ENCODE results near the gene LANCL3. TPM values are rescaled to one million over a fixed set of nuclear protein-coding genes. Genes with fewer than 3 reads are reported as not detected.

The LANCL3 gene
- total and polyA plus RNA-seq, 4 experiments from 2014 or later, result 0.06 to 0.17 (median 0.12) TPM

DNA sequence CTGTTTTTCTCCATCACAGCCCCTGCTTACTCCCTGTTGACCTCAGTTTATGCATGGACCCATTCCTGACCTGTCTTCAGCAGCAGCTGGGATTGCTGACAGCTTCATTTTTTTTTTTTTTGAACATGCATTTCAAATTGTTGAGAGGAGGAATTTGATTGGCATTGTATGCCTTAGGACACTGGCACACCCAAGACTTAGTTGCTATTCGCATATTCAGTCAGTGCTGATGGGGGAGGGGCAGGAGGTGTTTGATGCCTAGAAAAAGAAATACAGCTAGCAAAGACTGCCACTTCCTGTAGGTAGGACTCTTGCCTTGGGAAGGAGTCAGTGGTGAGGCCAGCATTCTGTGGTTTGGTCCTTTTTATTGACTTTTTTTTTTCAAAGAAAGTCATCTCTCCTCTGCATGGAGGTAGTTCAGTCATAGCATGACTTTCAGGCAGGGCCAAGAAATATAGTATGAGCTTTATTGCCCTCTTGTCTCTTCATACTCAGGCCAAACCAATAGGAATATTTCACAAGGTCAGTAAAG is 80.5 kb downstream of the LANCL3 start:
- intact Hi-C loops (cut with micrococcal nuclease), result no loop called here
- POLR2A ChIA-PET (ENCODE audit: partially characterized antibody), result no interaction called here
- DNase-seq, result no peak

DNA sequence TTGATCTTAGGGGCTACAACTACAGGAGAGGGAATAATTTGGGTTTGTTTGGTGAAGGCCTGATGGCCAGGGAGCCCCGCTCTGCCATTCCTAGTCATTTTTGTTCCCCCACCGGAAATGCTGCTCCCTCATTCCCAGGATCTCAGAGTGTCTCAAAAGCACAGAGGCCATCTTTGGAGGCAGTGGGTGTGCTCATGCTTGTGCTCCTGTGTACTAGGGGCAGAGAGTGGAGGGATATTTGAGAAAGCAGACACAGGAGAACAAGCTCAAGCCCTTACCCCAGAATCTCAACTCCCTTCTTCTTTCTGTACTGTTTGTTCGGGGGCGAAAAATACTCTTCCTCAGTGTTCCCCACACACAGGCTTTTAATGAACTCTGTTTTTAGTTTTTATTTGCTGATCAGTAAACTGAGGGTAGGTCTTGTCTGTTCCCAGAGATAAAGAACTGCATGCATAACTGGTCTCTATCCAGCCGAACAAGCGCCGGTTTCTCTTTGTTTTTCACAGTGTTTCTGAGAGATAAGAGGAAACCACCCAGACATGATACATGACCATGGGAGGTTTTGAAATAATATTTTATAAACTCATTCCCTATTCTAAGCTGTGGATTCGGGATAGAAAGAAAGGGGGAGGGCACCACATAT is 81.2 kb downstream of the LANCL3 start:
- Histone ChIP-seq H3K4me1 (ENCODE audit: insufficient read depth, low read length) (no peaks in the 10 kb centered on the region), H3K9me3 (ENCODE audit: control insufficient read depth in 1 of 2, low read length in 2 of 2) (no peaks in the 10 kb centered on the region), H3K27me3 (ENCODE audit: insufficient read depth, low read length) (no peaks in the 10 kb centered on the region), H3K4me3 (ENCODE audit: low read length in 2 of 2) (no peak overlapping the region), H3K27ac (ENCODE audit: low read depth, low read length) (no peak overlapping the region), H3K36me3 (ENCODE audit: insufficient read depth, low read length) (no peaks in the 10 kb centered on the region)
- intact Hi-C loops (cut with micrococcal nuclease), result no loop called here
- ChIA-PET POLR2A (ENCODE audit: partially characterized antibody) (no interaction called here), CTCF (ENCODE audit: partially characterized antibody) (no interaction called here)
- no peak overlapping the region for H3K4me3 Mint-ChIP-seq
- DNase-seq, result no peak
- no peak overlapping the region for H3K27ac Mint-ChIP-seq
- H3K36me3 Mint-ChIP-seq, result no peaks in the 10 kb centered on the region
- H3K27me3 Mint-ChIP-seq, result no peaks in the 10 kb centered on the region
- no peaks in the 10 kb centered on the region for H3K4me1 Mint-ChIP-seq
- H3K9me3 Mint-ChIP-seq, result peaks cover 0 to 4% (median 0%) of the 10 kb centered on the region in 8 donors

More for the DNA sequence above, 80.5 kb downstream of the LANCL3 start:
- Histone ChIP-seq H3K4me3 (ENCODE audit: low read length in 2 of 2) (no peak overlapping the region), H3K36me3 (ENCODE audit: insufficient read depth, low read length) (no peaks in the 10 kb centered on the region), H3K9me3 (ENCODE audit: control insufficient read depth in 1 of 2, low read length in 2 of 2) (no peaks in the 10 kb centered on the region), H3K4me1 (ENCODE audit: insufficient read depth, low read length) (no peaks in the 10 kb centered on the region), H3K27me3 (ENCODE audit: insufficient read depth, low read length) (no peaks in the 10 kb centered on the region), H3K27ac (ENCODE audit: low read depth, low read length) (no peak overlapping the region)
- peak overlapping the region in 1 of 7 donors; percentile 32 for H3K27ac Mint-ChIP-seq
- H3K36me3 Mint-ChIP-seq, result no peaks in the 10 kb centered on the region
- H3K9me3 Mint-ChIP-seq, result peaks cover 0 to 4% (median 0%) of the 10 kb centered on the region in 8 donors
- H3K4me3 Mint-ChIP-seq, result no peak overlapping the region
- CTCF ChIA-PET (ENCODE audit: partially characterized antibody), result no interaction called here
- H3K4me1 Mint-ChIP-seq, result no peaks in the 10 kb centered on the region
- H3K27me3 Mint-ChIP-seq, result no peaks in the 10 kb centered on the region

DNA sequence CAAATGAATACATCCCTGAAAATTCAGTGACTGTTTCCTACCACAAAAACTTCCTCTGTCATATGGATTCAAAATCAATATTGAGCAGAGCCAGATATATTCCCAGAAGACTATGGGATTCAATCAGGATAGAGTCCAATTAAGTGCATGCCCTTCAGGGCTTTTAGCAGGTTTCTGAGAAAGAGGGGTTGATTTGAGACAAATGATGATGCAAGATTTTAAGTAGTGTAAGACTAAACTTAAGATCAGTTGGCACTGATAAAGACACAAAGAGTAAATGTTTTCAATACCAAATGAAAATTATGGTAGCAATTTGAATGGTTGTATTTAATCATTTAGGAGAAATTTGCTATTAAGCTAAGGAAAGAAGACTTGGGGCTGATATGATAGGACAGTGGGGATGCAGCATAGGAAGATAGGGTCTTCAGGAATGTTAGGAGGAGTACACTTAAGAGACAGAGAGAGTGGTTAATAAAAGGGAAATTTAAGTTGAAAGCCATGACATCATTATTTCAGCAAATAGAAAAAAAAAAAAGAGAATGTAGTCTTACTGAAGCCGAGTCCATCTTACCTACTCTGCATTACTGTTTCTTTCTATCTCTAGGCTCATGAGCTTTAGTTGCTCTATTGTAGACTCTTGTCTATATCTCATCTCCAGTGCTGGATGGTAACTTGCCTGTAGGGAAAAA is 82.1 kb downstream of the LANCL3 start:
- CTCF ChIA-PET (ENCODE audit: partially characterized antibody), result no interaction called here
- intact Hi-C loops (cut with micrococcal nuclease), result no loop called here
- Mint-ChIP-seq H3K4me1 (no peaks in the 10 kb centered on the region), H3K4me3 (no peak overlapping the region), H3K36me3 (no peaks in the 10 kb centered on the region), H3K9me3 (peaks cover 0 to 4% (median 0%) of the 10 kb centered on the region in 8 donors), H3K27me3 (no peaks in the 10 kb centered on the region), H3K27ac (no peak overlapping the region)
- Histone ChIP-seq H3K4me3 (ENCODE audit: low read length in 2 of 2) (no peak overlapping the region), H3K4me1 (ENCODE audit: insufficient read depth, low read length) (no peaks in the 10 kb centered on the region), H3K27ac (ENCODE audit: low read depth, low read length) (no peak overlapping the region), H3K9me3 (ENCODE audit: control insufficient read depth in 1 of 2, low read length in 2 of 2) (no peaks in the 10 kb centered on the region), H3K36me3 (ENCODE audit: insufficient read depth, low read length) (no peaks in the 10 kb centered on the region), H3K27me3 (ENCODE audit: insufficient read depth, low read length) (no peaks in the 10 kb centered on the region)
- no peak for DNase-seq
- POLR2A ChIA-PET (ENCODE audit: partially characterized antibody), result no interaction called here

DNA sequence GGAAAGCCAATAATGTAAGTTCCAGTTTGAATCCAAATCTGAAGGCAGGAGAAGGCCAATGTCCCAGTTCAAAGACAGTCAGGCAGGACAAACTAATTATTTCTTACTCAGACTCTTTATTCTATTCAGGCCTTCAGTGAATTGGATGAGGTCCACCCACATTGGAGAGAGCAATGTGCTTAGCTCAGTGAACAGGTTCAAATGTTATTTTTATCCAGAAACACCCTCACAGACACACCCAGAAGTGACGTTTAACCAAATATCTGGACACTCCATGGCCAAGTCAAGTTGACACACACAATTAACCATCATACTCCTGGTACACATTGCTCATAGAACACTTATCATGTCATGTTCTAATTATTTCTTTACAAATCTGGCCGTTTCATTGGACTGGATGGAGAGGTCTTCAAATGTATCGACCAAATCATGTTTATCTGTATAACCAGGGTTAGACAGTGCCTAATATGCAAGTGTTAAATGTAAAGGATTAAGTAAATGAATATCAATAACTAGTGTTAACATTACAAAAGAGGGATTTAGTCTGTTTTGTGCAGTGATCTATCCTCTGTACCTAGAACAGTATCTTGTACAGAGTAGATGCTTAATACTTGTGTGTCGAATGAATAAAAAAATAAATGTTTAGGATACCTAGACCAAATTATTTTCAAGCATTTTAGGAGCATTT is 87.0 kb downstream of the LANCL3 start:
- Histone ChIP-seq H3K4me1 (ENCODE audit: insufficient read depth, low read length) (no peaks in the 10 kb centered on the region), H3K27ac (ENCODE audit: low read depth, low read length) (no peak overlapping the region), H3K36me3 (ENCODE audit: insufficient read depth, low read length) (no peaks in the 10 kb centered on the region), H3K9me3 (ENCODE audit: control insufficient read depth in 1 of 2, low read length in 2 of 2) (no peaks in the 10 kb centered on the region), H3K4me3 (ENCODE audit: low read length in 2 of 2) (no peak overlapping the region), H3K27me3 (ENCODE audit: insufficient read depth, low read length) (no peaks in the 10 kb centered on the region)
- intact Hi-C loops (cut with micrococcal nuclease), result no loop called here
- ChIA-PET POLR2A (ENCODE audit: partially characterized antibody) (no interaction called here), CTCF (ENCODE audit: partially characterized antibody) (no interaction called here)
- H3K27ac Mint-ChIP-seq, result no peak overlapping the region
- H3K27me3 Mint-ChIP-seq, result no peaks in the 10 kb centered on the region
- no peaks in the 10 kb centered on the region for H3K36me3 Mint-ChIP-seq
- no peaks in the 10 kb centered on the region for H3K4me1 Mint-ChIP-seq
- H3K4me3 Mint-ChIP-seq, result no peak overlapping the region
- no peak for DNase-seq
- no peaks in the 10 kb centered on the region for H3K9me3 Mint-ChIP-seq

DNA sequence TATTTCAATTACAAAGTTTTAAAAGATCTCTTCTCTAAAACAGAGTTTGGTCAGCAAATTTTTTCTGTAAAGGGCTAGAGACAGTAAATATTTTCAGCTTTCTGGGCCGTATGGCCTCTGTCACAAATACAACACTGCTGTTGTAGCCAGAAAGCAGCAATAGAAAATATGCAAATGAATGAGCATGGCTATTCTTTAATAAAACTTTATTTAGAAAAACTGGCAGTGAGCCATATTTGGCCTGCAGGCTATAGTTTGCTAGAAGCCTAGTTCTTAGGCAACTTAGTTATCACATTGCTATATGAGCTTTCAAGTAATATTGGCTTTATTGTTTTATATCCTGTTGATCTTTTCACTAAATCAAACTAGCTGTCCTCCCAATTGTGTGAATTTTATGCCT is 87.6 kb downstream of the LANCL3 start:
- Mint-ChIP-seq H3K4me3 (no peak overlapping the region), H3K9me3 (no peaks in the 10 kb centered on the region), H3K4me1 (no peaks in the 10 kb centered on the region), H3K27ac (no peak overlapping the region), H3K27me3 (no peaks in the 10 kb centered on the region), H3K36me3 (no peaks in the 10 kb centered on the region)
- ChIA-PET POLR2A (ENCODE audit: partially characterized antibody) (no interaction called here), CTCF (ENCODE audit: partially characterized antibody) (no interaction called here)
- Histone ChIP-seq H3K4me3 (ENCODE audit: low read length in 2 of 2) (no peak overlapping the region), H3K36me3 (ENCODE audit: insufficient read depth, low read length) (no peaks in the 10 kb centered on the region), H3K4me1 (ENCODE audit: insufficient read depth, low read length) (no peaks in the 10 kb centered on the region), H3K27me3 (ENCODE audit: insufficient read depth, low read length) (no peaks in the 10 kb centered on the region), H3K9me3 (ENCODE audit: control insufficient read depth in 1 of 2, low read length in 2 of 2) (no peaks in the 10 kb centered on the region), H3K27ac (ENCODE audit: low read depth, low read length) (no peak overlapping the region)
- intact Hi-C loops (cut with micrococcal nuclease), result no loop called here
- DNase-seq, result no peak

DNA sequence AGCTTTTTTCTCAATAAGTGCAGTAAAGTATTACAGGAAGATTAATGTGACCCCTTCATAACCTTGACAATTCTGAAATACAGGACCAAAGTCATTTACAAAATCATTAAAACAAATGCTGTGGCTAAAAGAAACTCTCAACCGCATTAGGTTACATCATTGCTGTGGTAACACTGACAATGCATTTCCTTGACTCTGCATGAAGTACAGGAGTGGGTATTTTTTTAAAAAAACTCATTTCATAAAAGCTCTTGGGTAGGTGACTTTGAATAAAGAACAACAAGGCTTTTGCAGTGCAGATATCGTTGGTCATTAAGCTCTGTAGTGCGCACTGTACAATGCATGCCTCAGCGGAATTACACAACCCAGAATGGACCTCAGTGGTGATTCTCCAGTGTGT is 90.7 kb downstream of the LANCL3 start:
- Histone ChIP-seq H3K27me3 (ENCODE audit: insufficient read depth, low read length) (no peaks in the 10 kb centered on the region), H3K4me3 (ENCODE audit: low read length in 2 of 2) (no peak overlapping the region), H3K36me3 (ENCODE audit: insufficient read depth, low read length) (no peaks in the 10 kb centered on the region), H3K4me1 (ENCODE audit: insufficient read depth, low read length) (no peaks in the 10 kb centered on the region), H3K9me3 (ENCODE audit: control insufficient read depth in 1 of 2, low read length in 2 of 2) (no peaks in the 10 kb centered on the region), H3K27ac (ENCODE audit: low read depth, low read length) (no peak overlapping the region)
- ChIA-PET CTCF (ENCODE audit: partially characterized antibody) (no interaction called here), POLR2A (ENCODE audit: partially characterized antibody) (no interaction called here)
- intact Hi-C loops (cut with micrococcal nuclease), result no loop called here
- Mint-ChIP-seq H3K9me3 (peaks cover 0 to 2% (median 0%) of the 10 kb centered on the region in 8 donors), H3K36me3 (no peaks in the 10 kb centered on the region), H3K4me1 (no peaks in the 10 kb centered on the region), H3K27ac (no peak overlapping the region), H3K4me3 (no peak overlapping the region), H3K27me3 (no peaks in the 10 kb centered on the region)
- no peak for DNase-seq

DNA sequence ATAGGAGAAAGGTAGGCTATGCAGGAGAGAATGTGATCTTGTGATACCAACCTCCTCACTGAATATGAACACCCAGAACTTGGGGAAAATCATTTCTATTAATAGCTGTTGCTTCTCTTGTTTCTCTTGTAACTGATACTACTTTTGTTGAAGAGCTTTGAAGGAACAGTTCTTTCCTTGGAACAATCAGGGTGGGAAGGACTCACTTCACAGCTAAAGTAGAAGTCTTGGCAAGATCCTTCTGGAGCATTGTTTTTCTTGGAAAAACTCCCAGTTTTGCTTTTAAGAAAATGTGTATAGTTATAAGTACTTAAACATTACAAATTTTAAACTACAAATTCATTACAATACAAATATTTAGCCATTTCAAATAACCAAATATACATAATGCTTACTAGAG is 95.1 kb downstream of the LANCL3 start:
- Mint-ChIP-seq H3K9me3 (peaks cover 0 to 2% (median 0%) of the 10 kb centered on the region in 8 donors), H3K27me3 (no peaks in the 10 kb centered on the region), H3K27ac (no peak overlapping the region), H3K4me1 (no peaks in the 10 kb centered on the region), H3K4me3 (no peak overlapping the region), H3K36me3 (no peaks in the 10 kb centered on the region)
- H3K4me3 ChIP-seq (ENCODE audit: low read length in 2 of 2), result no peak overlapping the region
- ChIA-PET POLR2A (ENCODE audit: partially characterized antibody) (no interaction called here), CTCF (ENCODE audit: partially characterized antibody) (no interaction called here)
- H3K4me1 ChIP-seq (ENCODE audit: insufficient read depth, low read length), result no peaks in the 10 kb centered on the region
- intact Hi-C loops (cut with micrococcal nuclease), result no loop called here
- no peak overlapping the region for H3K27ac ChIP-seq (ENCODE audit: low read depth, low read length)
- no peaks in the 10 kb centered on the region for H3K27me3 ChIP-seq (ENCODE audit: insufficient read depth, low read length)
- no peaks in the 10 kb centered on the region for H3K36me3 ChIP-seq (ENCODE audit: insufficient read depth, low read length)
- no peaks in the 10 kb centered on the region for H3K9me3 ChIP-seq (ENCODE audit: control insufficient read depth in 1 of 2, low read length in 2 of 2)
- no peak for DNase-seq
